ENCODE measurements around the gene MAP6.

MAP6 gene

DNA sequence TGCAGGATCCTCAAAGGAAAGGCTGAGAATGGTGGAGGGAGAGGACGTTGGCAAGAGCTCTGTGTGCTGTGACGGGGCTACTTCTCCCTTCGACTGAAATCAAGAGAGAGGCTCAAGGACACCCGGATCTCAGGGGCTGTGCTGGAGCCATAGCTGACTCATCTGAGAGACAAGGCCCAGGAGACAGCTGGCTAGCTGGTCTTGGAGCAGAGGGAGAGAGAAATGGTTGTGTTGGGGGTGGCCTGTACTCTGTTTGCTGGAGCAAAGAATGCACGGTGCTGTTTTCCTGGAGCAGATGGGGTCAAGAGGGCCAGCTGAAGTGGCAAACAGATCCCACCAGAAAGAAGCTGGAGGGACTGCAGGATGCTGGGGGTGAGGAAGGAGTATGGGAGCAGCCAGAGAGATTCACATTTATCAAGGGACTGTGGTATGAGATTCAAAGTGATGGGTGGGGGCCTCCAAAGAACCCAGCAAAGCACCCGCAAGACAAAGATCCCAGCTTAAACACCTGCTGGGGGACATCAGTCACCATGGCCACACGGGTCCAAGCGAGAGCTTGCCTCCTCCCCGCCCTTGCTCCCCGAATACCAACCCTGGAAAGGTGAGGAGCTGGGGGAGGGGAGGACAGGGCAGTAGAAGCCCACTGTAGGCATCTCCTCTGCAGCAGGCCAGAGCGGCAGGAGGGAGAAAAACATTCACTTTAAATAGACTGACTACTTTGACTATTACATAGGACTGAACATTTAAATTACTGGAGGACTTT is 40.8 kb downstream of the MAP6 start:
- peak; percentile 24 for DNase-seq

DNA sequence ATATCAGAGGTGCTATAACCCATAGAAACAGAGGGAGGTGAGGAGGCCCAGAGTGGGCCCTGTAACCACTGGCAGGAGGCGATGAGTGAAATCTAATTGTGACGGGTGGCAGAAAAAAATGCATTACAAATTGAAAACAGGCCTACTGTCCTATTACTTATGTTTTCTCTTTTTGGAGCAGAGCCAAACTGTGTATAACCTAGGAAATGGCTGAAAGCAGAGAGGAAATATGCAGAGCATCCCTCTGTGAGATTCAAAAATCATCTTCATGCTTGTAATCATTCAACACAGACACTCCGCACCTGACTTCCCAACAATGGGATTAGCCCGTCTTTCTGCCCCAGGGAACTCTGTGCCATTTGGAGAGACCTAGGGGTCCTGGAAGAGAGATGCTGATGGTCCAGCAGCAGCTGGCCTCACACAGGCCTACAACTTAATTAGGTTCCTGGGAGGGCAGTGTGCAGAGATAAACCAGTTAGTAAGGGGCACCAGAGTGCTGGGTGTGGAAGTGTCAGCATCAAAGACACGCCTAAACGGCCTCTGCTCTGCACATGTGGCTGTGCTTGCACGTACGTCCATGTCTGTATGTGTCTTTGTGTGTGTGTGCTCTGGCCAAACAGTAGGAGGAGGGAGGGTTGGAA is 41.8 kb downstream of the MAP6 start:
- peak; percentile 74 for DNase-seq

DNA sequence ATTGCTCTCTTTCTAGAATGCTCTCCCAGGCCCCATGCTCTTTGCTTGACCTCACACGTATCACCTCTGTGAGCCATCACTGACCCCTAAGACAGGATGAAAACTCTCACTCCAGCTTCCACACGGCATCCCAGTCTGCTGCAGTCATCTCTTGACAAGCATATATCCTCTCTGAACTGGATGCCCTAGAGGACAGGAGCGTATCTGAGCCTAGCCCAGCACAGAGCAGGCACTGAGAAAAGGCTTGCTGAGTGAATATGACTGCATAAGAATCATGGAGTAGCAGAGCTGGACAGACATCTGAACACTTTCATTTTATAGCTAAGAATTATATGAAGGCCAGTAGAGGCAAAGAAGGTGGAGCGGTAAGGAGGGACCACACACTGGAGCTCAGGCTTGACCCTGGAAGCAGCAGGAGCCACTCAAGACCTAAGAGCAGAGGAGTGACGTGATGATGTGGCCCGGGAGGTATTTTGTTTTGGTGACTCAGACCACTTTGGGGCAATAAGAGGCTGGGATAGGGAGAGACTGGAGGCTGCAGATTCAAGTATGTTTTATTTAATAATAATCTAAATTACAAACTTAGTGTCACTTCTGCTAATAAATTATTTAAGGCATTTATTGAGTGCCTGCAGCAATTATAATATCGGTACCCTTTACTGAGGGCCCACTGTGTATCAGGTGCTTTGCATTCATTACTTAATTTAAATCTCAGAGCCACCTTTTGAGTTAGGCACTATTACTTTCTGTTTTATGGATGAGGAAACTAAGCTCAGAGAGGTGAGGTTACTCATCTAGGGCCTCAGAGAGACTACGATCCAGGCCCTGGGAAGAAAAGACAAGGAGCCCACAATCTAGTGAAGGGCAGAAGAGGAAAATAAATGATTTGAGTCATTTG is 42.6 kb downstream of the MAP6 start:
- no peak for DNase-seq

DNA sequence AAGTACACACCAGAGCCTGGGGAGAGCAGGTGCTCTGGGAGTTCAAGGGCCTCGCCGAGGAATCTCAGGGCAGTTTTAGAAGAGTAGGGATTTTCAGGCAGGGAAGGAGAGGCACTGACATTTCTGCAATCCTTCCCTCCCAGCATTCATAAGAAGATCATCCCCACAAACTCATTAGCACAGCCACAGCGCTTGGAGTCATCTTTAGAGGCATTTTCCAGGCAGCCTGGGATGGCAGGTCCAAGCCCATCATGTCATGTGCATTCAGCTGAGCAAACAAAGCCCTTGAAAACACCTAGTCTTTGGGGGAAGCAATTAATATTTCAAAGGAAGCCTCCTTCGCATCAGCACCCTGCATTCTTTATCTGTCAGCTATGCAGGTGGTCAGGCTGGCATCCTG is 43.8 kb downstream of the MAP6 start:
- peak; percentile 97 for DNase-seq

DNA sequence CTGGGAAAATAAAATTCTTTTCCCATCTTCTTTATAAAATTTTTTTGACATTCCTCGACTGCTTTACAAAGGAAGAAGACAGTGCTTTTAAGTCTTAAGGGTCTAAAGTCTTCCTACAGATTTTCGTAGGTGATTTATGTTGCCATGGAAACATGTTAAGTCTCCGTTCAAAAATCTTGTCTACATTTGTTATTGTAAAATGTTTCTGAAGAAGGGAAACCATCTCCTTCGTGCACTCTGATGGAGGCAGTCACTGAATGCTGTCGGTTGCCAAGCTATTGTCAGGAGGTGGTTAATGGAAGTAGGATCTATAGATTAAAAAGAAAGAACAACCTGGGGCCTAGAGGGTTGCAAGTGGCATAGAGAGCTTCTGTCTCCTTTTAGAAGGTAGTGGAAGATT is 52.6 kb downstream of the MAP6 start:
- no peak for DNase-seq

DNA sequence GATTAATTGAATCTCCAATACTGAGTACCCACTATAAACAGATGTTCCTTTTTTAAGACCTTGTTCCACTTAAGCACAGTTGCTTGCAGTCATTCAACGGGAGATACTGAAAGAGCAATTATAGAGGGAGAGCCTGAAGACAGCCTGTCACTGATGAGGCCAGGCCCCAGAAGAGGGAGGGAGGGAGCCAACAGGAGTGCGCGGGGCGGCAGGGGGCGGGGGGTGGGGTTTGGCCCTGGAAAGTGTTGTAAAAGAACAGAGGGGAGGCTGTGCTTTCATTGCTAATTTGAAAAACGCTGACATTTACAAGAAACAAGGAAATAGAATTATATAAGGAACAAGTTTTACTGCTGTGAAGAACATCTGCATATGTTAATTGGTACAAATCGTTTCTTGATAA is 53.1 kb downstream of the MAP6 start:
- no peak for DNase-seq

DNA sequence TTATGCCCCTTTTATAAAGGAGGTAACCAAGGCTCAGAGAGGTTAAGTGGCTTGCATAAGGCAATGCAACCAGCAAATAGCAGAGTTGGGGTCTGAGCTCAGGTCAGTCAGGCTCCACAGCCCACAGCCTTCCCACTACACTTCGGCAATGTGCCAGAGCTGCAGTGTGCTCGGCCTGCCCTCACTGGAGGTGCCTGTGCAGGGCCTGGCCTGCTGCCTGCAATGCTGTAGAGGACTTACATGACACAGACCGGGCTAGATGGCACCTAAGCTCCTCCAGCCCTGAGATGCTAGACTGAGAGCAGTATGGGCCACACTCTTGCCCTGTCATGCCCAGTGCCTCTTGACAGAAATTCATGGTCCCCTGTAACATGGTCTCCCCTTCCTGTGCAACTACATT is 57.0 kb downstream of the MAP6 start:
- no peak for DNase-seq

DNA sequence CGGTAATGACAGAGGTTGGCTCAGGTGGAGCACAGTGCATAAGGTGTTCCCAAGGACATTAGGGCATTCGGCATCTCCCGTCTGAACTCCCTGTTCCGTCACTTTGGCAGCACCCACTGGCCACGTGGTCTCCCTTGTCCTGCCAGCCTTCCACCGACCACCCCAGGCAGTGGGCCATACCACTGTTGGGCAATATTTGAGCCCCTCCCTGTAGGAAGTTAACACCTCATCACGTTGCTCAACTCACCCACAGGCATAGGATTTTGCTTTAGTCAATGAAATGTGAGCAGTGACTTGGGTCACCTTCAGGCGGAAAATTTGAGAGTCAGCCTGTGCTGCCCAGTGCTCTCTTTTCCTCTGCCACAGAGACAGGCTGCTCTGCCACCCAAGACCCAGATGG is 62.7 kb downstream of the MAP6 start:
- DNase-seq = no peak

DNA sequence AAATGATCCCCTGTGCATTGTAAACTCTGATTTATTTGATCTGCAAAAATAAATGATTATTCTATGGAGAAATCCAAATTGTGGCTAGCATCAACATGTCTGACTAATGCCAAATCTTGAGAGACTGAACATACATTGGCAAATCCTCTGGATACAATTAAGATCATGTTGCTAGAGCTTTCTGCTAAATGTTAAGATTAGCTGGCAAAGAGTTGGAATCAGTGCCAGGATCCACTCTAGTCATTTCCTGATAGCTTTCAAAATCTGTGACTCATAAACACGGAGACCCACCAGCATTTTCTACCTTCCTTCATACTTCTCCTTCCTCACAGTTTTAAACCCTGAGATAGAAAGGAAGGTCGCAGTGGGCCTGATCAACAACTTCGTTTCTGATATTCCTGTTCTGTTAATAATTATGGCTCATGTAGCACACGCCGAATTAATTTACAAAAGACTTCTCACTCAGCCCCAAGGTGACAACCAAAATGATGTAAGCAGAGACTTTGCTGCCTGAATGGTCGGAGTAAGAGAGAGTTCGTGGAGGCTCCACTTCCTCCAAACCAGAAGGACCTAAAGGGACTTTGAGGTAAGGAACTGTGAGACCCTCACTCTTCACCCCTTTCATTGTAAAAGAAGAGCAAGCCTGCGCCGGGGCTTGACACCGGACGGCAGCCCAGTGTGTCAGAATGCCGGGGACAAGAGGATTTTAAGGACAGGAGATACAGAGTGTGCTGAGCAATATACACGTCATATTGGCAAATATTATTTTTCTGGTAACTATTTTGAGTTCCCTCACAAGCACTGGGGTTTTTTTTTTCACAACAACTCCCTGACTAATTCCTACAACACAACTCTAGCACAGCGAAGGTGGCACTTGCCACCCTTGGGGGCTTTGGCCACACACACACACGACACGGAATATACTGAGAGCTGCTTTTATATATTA is 64.8 kb downstream of the MAP6 start:
- no peak for DNase-seq

DNA sequence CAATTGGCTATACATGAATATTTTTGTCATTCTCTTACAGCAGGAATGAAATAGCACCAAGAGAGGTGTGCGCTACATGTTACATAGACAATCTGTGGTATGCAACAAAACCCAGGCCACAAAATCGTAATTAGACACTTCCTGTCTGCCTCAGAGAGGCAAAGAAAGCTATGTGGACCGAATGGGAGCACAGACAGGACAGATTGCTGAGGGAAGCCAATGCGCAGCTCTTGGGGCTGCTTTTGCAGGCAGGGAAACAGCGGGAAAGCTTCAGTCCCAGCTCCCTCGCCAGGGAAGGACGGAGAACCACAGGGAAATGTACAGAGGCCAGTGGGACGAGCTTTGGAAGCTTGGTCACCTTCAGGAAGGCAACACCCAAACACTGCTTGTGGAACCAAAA is 65.9 kb downstream of the MAP6 start:
- no peak for DNase-seq

DNA sequence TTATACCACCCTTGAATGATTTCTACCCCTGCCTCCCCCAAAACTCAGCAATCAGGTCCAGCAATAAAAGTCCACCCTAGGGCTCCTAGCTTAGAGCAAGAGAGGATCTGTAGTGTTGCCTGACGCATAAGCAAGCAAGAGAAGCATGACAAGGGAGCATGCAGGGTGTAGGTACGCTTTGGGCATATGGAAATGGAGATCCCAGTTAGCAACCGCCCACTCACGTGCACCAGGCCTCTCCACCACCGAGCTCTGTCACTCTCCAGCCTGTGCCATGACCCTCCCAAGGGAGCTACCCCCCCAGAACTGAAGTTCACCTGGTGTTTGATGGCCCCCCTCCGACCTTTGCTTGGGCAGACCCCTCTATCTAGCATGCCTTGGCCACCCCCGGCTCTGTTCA is 67.3 kb downstream of the MAP6 start:
- no peak for DNase-seq

DNA sequence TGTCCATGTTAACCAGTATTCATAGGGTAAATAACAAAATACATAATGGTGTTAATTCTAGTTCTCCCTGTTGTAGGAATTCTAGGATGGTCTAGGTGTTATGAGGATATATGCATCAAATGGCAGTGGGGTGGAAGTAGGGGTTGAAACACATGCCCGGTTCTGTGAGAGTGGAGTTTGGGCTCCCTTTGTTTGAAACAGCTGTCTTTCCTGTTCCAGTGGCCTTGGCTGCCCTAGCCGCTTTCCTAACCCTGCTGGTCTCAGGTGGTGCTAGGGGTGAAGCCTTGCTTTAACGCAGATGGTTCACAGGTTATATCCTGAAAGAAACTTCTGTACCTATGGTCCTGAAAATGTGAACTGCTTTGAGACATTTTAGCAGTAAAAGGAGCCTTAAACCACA is 68.5 kb downstream of the MAP6 start:
- DNase-seq = no peak

DNA sequence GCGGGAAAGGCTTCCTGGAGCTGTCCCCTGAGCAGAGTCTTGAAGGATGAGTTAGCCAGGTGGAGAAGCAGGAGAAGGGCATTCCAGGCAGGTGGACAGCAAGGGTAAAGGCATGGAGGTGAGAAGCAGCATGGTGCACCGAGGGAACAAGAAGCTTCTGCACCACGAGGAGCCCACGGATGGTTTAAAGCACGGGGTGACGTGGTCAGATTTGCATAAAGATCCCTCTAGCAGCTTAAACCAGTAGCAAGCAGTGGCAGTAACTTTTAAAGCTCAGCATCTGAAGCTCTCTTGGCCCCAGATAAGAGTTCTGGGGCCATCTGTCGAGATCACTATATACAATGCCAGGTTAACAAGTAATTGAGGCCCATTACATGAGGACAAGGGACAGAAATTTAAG is 69.9 kb downstream of the MAP6 start:
- DNase-seq = no peak

DNA sequence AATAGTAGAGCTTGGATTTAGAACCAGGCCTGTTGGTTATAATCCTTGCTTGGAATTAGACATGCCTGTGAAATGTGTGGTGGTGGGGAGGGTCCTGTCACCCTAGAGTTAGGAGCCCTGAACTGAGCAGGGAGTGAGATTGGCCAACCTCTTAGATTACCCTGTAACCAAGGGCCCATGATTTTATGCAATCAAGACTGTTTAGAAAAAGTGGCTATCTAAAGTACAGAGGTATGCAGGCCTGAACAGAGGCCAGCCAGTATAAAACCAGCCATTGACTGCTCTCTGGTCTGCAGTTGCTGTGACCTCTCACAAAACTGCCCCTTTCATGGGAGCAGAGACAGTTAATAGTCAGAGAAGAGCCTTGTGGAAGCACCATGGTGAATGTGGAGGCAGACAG is 70.6 kb downstream of the MAP6 start:
- no peak for DNase-seq

DNA sequence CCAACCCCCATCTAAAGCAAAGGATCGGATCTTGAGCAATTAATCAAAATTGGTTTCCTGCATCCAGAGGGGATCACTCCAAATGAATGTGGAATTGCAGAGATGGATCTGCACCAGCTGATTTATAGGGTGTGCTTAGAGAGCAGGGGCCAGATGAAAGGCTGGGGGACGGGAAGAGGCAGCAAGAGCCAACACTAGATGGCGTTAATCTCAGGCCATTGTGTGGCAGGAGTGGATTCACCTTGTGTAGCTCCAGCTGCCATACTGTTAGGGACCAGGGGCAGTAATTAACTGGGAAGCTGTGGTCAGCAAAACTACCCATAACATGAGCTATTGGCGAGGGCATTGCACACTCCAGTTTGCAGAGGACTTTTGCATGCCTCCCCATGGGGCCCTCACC is 71.2 kb downstream of the MAP6 start:
- DNase-seq = peak; percentile 90

DNA sequence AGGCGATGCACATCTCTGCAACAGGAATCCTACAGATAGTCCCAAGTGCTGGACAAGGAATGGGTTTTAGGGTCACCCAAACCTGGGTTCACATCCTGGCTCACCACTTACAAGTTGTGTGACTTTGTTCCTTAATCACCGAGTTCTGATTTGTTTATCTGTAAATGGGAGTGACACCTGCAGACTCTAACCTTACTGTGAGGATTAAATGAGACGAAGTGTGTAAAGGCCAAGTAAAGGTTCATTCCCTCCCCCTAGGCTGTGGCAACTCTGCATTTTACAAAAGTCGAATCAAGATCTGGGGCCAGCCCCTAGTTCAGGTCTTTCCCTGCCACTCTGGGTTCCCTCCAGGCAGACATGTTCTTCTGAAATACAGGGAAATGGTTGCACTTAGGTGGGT is 71.9 kb downstream of the MAP6 start:
- DNase-seq = no peak

DNA sequence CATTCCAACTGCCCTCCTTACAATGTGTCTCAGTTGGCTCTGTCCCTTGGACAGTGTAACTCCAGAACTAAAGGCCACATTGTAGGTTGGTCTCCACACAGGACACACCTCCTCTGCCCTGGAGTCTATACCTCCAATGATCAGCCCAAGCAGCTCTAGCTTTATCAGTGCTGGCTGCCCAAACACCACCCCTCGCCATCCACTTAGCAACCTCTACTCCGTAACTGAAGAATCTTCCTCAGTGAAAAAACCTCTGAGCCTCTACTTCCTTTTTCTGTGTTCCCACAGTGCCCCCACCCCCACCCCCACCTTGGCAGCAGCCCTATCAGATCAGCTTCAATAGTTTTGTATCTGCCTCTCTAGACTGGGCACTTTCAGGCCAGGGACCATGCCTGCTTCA is 73.4 kb downstream of the MAP6 start:
- no peak for DNase-seq

DNA sequence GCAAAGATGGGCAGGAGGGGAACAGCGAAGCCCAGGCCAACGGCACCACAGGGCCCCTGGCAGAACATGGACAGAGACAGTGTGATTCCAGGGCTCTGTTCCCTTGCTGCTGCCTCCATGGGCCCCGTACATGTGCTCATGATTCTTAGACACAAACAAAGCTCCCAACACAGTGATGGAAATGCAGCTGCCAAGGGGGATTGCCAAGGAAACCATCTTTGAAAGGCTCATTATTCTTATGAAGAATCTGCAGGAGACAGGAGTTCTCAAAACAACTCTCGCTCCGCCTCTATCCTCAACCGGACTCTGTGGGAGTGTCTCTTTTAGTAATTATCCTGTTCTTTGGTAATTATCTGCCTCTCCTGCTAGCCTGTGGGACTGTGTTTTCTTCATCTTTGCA is 74.6 kb downstream of the MAP6 start:
- no peak for DNase-seq

DNA sequence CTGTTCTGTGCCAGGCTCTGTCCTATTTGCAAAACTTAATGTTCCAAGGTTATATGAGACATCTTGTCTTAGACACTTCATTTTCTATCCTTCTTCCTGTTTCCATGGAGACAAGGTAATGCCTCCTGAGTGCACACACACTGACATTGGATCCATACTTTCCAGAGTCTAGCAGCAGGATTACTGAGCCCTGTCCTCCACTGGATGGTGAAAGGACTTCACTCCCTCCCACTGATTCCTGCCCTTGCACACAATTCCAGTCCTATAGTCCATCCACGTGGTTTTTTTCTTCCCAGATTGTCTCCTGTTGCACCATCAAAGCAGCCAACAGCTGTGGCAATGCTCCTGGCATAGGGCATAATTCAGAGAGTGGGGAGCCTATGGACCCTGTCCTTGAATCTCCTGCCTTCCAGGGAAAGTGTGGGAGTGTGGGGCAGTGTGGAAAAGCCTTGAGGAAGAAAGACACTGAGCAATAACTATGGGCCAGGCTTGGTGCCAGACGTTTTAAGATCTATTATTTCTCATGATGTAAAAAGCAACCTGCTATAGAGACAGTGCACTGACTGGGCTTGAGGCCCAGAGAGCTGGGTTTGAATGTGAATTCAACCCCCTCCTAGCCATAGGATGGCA is 75.4 kb downstream of the MAP6 start:
- peak; percentile 66 for DNase-seq

DNA sequence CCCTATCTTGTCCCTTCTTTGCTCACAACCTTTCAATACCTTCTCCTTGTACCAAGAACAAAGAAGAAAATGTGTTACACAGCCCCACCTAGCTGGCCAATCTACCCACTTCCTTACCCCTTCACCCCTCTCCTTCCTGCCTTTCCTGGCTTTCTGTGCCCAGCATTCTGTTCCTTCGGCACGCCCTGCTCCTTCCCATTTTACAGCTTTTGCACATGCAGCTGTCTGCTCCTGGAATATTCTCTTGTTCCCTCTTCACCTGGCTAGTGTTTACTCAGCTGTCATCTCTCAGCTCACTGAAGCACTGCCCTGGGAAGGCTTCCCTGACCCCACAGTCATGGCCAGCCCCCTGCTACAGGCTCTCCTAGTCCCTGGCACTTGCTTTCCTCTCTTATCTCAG is 76.1 kb downstream of the MAP6 start:
- DNase-seq = peak; percentile 80

DNA sequence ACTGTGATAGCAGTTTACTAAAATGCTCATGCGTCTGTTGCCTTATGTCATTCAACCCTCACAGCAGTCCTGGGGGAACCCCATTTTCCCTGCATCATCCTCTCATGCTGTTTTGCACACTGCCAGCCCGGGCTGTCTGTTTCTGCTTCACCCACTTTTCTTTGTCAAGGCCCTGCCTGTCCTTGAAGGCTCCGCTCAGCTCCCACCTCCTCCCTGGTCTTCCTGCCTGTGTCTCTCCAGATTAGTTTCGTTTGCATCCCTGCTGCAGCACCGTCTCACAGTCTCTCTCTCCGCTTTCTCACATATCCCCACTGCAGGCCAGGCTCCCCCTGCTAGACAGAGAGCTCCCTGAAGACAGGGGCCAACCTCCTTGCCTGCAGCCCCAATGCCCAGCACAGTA is 76.9 kb downstream of the MAP6 start:
- DNase-seq = no peak

DNA sequence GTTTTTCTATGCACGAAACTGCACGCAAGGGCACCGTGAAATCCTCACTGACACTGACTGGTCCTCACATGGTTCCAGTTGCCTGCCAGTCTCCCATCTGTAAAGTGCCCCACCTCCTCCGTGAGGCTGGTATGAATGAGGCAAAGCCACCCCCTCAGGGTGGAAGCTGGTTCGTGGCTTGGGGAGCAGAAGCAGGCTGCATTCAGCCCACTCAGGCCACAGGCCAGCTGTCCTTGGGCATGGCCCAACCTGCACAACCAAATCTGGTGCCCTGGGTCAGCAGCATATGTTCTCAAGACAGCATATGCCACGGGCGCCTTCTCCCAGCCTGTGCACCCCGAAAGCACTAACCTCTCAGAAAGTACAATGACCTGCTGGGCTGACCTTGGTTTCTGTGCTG is 77.5 kb downstream of the MAP6 start:
- no peak for DNase-seq
